H9 (cell line): Measurements from ENCODE around the gene MYOF. TPM values are rescaled to one million over a fixed set of nuclear protein-coding genes. Genes with fewer than 3 reads are reported as not detected.

ENCODE experiments used
- DNase-seq: peaks from one replicate; pipeline ENCODE4 v3.0.0-alpha.2; 2017
- H2AFZ ChIP-seq: one replicate; pipeline ENCODE4 v1.6.1; 2013; ENCODE audit warnings: mild to moderate bottlenecking, low read length, control low read depth, moderate library complexity
- H2AK5ac ChIP-seq: 2 replicates; pipeline ENCODE4 v1.6.1; 2013; ENCODE audit warnings: low read length, control low read depth, mixed read lengths; ENCODE audit not compliant: insufficient read length
- H2BK120ac ChIP-seq: one replicate; pipeline ENCODE4 v1.6.1; 2013; ENCODE audit warnings: low read depth, mild to moderate bottlenecking, low read length, control low read depth, inconsistent platforms; ENCODE audit not compliant: poor library complexity, severe bottlenecking
- H2BK12ac ChIP-seq: 2 replicates; pipeline ENCODE4 v1.6.1; 2013; ENCODE audit warnings: low read length, control low read depth, mixed read lengths, low read depth; ENCODE audit not compliant: insufficient read length
- H2BK15ac ChIP-seq: 2 replicates; pipeline ENCODE4 v1.6.1; 2013; ENCODE audit warnings: low read depth, low read length, control low read depth
- H2BK20ac ChIP-seq: one replicate; pipeline ENCODE4 v1.6.1; 2013; ENCODE audit warnings: low read depth, mild to moderate bottlenecking, low read length, control low read depth, inconsistent platforms; ENCODE audit not compliant: poor library complexity, severe bottlenecking
- H2BK5ac ChIP-seq: 2 replicates; pipeline ENCODE4 v1.6.1; 2013; ENCODE audit warnings: low read length, control low read depth, mixed read lengths; ENCODE audit not compliant: insufficient read length
- H3K14ac ChIP-seq: 2 replicates; pipeline ENCODE4 v1.6.1; 2013; ENCODE audit warnings: low read length, control low read depth; ENCODE audit not compliant: insufficient read depth
- H3K18ac ChIP-seq: 2 replicates; pipeline ENCODE4 v1.6.1; 2013; ENCODE audit warnings: low read depth, mild to moderate bottlenecking, mixed read lengths, low read length, control low read depth; ENCODE audit not compliant: insufficient read length
- H3K23ac ChIP-seq: 2 replicates; pipeline ENCODE4 v1.6.1; 2013; ENCODE audit warnings: low read length, control low read depth, mixed read lengths, low read depth; ENCODE audit not compliant: insufficient read length
- H3K23me2 ChIP-seq: 2 replicates; pipeline ENCODE4 v1.6.1; 2013; ENCODE audit warnings: low read depth, mild to moderate bottlenecking, mixed read lengths, low read length, control low read depth; ENCODE audit not compliant: insufficient read length, poor library complexity, severe bottlenecking
- H3K27ac ChIP-seq: 2 replicates; pipeline ENCODE4 v1.5.1; 2013; ENCODE audit warnings: low read length, control low read depth, mixed read lengths, low read depth; ENCODE audit not compliant: insufficient read length
- H3K27me3 ChIP-seq: 2 replicates; pipeline ENCODE4 v1.6.1; 2013; ENCODE audit warnings: low read length, control low read depth, inconsistent platforms; ENCODE audit not compliant: insufficient read depth
- H3K4ac ChIP-seq: 2 replicates; pipeline ENCODE4 v1.6.1; 2013; ENCODE audit warnings: low read depth, mild to moderate bottlenecking, control low read depth, inconsistent platforms, low read length, moderate library complexity
- H3K4me1 ChIP-seq: 2 replicates; pipeline ENCODE4 v1.6.1; 2013; ENCODE audit warnings: low read length, control low read depth, inconsistent platforms; ENCODE audit not compliant: insufficient read depth
- H3K4me2 ChIP-seq: 2 replicates; pipeline ENCODE4 v1.6.1; 2013; ENCODE audit warnings: low read length, control low read depth, mixed read lengths; ENCODE audit not compliant: insufficient read length, insufficient read depth
- H3K56ac ChIP-seq: 2 replicates; pipeline ENCODE4 v1.6.1; 2013; ENCODE audit warnings: low read depth, mild to moderate bottlenecking, mixed read lengths, low read length, control low read depth; ENCODE audit not compliant: insufficient read length
- H3K79me1 ChIP-seq: 2 replicates; pipeline ENCODE4 v1.6.1; 2013; ENCODE audit warnings: low read depth, mild to moderate bottlenecking, moderate library complexity, low read length, control low read depth, inconsistent platforms; ENCODE audit not compliant: insufficient read depth, poor library complexity, severe bottlenecking
- H3K79me2 ChIP-seq: 2 replicates; pipeline ENCODE4 v1.6.1; 2013; ENCODE audit warnings: low read length, control low read depth, inconsistent platforms; ENCODE audit not compliant: insufficient read depth
- H3K9ac ChIP-seq: 2 replicates; pipeline ENCODE4 v1.6.1; 2013; ENCODE audit warnings: low read length, control low read depth, mixed read lengths; ENCODE audit not compliant: insufficient read length; ENCODE audit errors: extremely low read depth
- H3K9me3 ChIP-seq: one replicate; pipeline ENCODE4 v1.6.1; 2013; ENCODE audit warnings: low read depth, low read length, inconsistent platforms; ENCODE audit not compliant: control insufficient read depth
- H3T11ph ChIP-seq: one replicate; pipeline ENCODE4 v1.6.1; 2013; ENCODE audit warnings: mild to moderate bottlenecking, low read length, control low read depth, inconsistent platforms
- H4K20me1 ChIP-seq: one replicate; pipeline ENCODE4 v1.6.1; 2013; ENCODE audit not compliant: control insufficient read depth, insufficient read length, insufficient read depth
- H4K5ac ChIP-seq: 2 replicates; pipeline ENCODE4 v1.6.1; 2013; ENCODE audit warnings: low read depth, mild to moderate bottlenecking, mixed read lengths, low read length, control low read depth; ENCODE audit not compliant: insufficient read length
- H4K8ac ChIP-seq: replicated peaks from 2 replicates; pipeline ENCODE4 v1.6.1; 2013; ENCODE audit warnings: low read length, control low read depth, mixed read lengths, low read depth; ENCODE audit not compliant: insufficient read length
- H4K91ac ChIP-seq: 2 replicates; pipeline ENCODE4 v1.6.1; 2013; ENCODE audit warnings: low read depth, mild to moderate bottlenecking, moderate library complexity, mixed read lengths, low read length, control low read depth; ENCODE audit not compliant: insufficient read length
- H3K27ac Mint-ChIP-seq, 3 experiments: 2 replicates in 2 of 3; 3 replicates in 1 of 3; pipeline ENCODE4 v1.8.0; 2020 to 2021; ENCODE audit warnings: mixed read lengths in 3 of 3, mild to moderate bottlenecking in 1 of 3, moderate library complexity in 1 of 3
- H3K27me3 Mint-ChIP-seq: 2 replicates; pipeline ENCODE4 v1.8.0; 2021; ENCODE audit warnings: low read depth, mild to moderate bottlenecking, moderate library complexity, mixed read lengths
- H3K36me3 Mint-ChIP-seq, 3 experiments: 2 replicates in 2 of 3; 3 replicates in 1 of 3; pipeline ENCODE4 v1.8.0; 2020 to 2021; ENCODE audit warnings: low read depth in 3 of 3, mixed read lengths in 3 of 3; ENCODE audit not compliant: insufficient read depth in 1 of 3
- H3K4me1 Mint-ChIP-seq, 2 experiments: 2 replicates each; pipeline ENCODE4 v1.8.0; 2020; ENCODE audit warnings: mixed read lengths in 2 of 2
- H3K4me3 Mint-ChIP-seq, 2 experiments: 2 replicates in 1 of 2; 3 replicates in 1 of 2; pipeline ENCODE4 v1.8.0; 2020 to 2021; ENCODE audit warnings: mild to moderate bottlenecking in 2 of 2, mixed read lengths in 2 of 2, moderate library complexity in 1 of 2
- H3K9me3 Mint-ChIP-seq, 2 experiments: 2 replicates in 1 of 2; 3 replicates in 1 of 2; pipeline ENCODE4 v1.8.0; 2020; ENCODE audit warnings: mild to moderate bottlenecking in 2 of 2, mixed read lengths in 2 of 2, moderate library complexity in 1 of 2
- WGBS: extraction: QIAGEN DNeasy Blood & Tissue Kit; methylation state at CpG from one replicate; pipeline ENCODE4 v1.1.7; 2013; ENCODE audit warnings: missing lambda C conversion rate, low lambda C conversion rate, mixed read lengths; ENCODE audit not compliant: insufficient read length; ENCODE audit errors: extremely low coverage; 5-methylcytosine and 5-hydroxymethylcytosine counted together
- total RNA-seq: library from RNA; stranded (reverse); gene quantifications from 2 replicates; pipeline ENCODE4 v1.2.1, GENCODE V29; 2021
- TF ChIP-seq, protein P1 (sequence below): fragments of 200-600 bp; sonication (generic); conservative IDR thresholded peaks from 3 replicates; pipeline ENCODE4 v1.8.0; 2021; ENCODE audit warnings: antibody characterized with exemption, mild to moderate bottlenecking

MYOF gene
- total RNA-seq, 1 experiment from 2014 or later = 2.8 TPM

DNA sequence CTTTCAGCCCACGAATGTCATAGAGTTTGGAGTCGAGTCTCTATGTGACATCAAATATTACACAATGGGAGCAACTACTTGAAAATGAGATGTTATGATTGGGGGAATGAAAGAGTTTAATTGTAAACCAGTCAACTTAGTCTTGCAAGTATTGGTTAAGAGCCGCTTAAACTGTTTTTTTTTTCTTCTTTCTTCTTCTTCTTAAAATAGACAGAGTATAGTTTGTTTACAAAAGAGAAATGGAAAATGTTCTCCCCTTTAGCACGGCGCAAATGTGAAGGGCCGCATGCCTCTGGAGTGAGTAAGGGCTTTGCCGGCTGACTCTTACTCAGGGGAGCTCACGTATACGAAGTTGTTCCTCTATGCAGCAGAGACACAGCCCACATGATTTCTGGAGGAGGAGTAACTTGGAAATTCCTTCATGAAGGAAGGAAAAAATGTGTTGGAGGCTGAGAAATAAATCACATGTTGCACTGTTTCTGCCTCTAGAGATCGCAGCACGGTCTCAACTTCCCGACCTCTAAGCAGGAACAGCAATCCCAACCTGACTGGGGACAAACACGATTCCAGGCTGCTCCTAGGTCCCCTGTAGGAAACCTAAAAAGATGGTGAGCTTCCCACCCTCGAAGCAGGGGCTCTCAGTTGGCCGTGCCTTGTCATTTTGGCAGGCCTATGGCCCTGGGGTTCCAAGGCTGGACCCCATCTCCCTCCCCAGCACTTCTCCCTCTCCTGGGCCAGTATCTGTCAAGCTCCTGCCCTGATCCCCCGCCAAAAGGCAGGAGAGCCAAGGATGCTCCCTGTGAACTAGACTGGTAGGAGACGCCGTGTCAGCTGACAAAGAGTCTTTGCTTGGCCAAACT is 44.8 kb downstream of the MYOF start:
- Histone ChIP-seq H3K56ac (peak overlapping the region; percentile 23), H3K14ac (peak overlapping the region; percentile 90), H3K9ac (peak overlapping the region; percentile 26), H3K27me3 (no peaks in the 10 kb centered on the region), H2BK15ac (no peak overlapping the region), H3K79me2 (no peaks in the 10 kb centered on the region), H3K18ac (peak overlapping the region; percentile 90), H2AK5ac (peak overlapping the region; percentile 56), H2BK20ac (no peak overlapping the region), H3K4ac (peak overlapping the region; percentile 53; the same call in 1 of the 2 replicates), H2BK120ac (peak overlapping the region; percentile 74), H4K8ac (no peak overlapping the region), H2BK12ac (peak overlapping the region; percentile 93), H2AFZ (no peak overlapping the region), H2BK5ac (peak overlapping the region; percentile 33), H4K91ac (peak overlapping the region; percentile 93), H3K23ac (no peak overlapping the region), H4K5ac (peak overlapping the region; percentile 48), H3K23me2 (peaks cover 10% of the 10 kb centered on the region), H4K20me1 (no peaks in the 10 kb centered on the region), H3K27ac (peak overlapping the region; percentile 64), H3K4me1 (peaks cover 13% of the 10 kb centered on the region), H3K79me1 (no peaks in the 10 kb centered on the region), H3T11ph (peak overlapping the region; percentile 96), H3K4me2 (peak overlapping the region; percentile 47), H3K9me3 (no peaks in the 10 kb centered on the region)
- H3K27ac Mint-ChIP-seq = peak overlapping the region; percentile 96 to 99 (median 98)
- WGBS = no CpG with 5 or more reads among the region's 18 CpGs
- H3K4me1 Mint-ChIP-seq = peaks cover 76 to 81% of the 10 kb centered on the region in 2 experiments
- no peaks in the 10 kb centered on the region for H3K36me3 Mint-ChIP-seq
- H3K4me3 Mint-ChIP-seq = peak overlapping the region; percentile 68 to 72
- H3K9me3 Mint-ChIP-seq = no peaks in the 10 kb centered on the region; a peak in 1 of 5 replicates
- TF ChIP-seq, protein P1, sequence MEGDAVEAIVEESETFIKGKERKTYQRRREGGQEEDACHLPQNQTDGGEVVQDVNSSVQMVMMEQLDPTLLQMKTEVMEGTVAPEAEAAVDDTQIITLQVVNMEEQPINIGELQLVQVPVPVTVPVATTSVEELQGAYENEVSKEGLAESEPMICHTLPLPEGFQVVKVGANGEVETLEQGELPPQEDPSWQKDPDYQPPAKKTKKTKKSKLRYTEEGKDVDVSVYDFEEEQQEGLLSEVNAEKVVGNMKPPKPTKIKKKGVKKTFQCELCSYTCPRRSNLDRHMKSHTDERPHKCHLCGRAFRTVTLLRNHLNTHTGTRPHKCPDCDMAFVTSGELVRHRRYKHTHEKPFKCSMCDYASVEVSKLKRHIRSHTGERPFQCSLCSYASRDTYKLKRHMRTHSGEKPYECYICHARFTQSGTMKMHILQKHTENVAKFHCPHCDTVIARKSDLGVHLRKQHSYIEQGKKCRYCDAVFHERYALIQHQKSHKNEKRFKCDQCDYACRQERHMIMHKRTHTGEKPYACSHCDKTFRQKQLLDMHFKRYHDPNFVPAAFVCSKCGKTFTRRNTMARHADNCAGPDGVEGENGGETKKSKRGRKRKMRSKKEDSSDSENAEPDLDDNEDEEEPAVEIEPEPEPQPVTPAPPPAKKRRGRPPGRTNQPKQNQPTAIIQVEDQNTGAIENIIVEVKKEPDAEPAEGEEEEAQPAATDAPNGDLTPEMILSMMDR = no peak
- H3K27me3 Mint-ChIP-seq = no peaks in the 10 kb centered on the region
- peak; percentile 75 for DNase-seq
